T-cell (primary cell): Measurements from ENCODE around the gene LAIR1. TPM values are rescaled to one million over a fixed set of nuclear protein-coding genes. Genes with fewer than 3 reads are reported as not detected.

Experiments
- ATAC-seq, 4 experiments: fragments of 200-7000 bp in 3 of 4; fragments of 150-1000 bp in 1 of 4; cut with Tn5 transposase; replicated peaks in 1 of 4; 1 replicate in 3 of 4; 2 replicates in 1 of 4; pipeline ENCODE4 v1.10.0; 2021; ENCODE audit warnings: moderate library complexity in 3 of 4, mild to moderate bottlenecking in 2 of 4, moderate number of reproducible peaks in 1 of 4
- CTCF ChIA-PET, 2 donors: fragments of 300-600 bp; sonication (Branson Sonifier 250); formaldehyde crosslinking; loops; one replicate each; lab custom pipeline; 2022; ENCODE audit warnings: antibody characterized with exemption in 2 of 2; lab: Charles Lee
- POLR2A ChIA-PET, 2 donors: fragments of 300-600 bp; sonication (Branson Sonifier 250); formaldehyde crosslinking; loops; one replicate each; lab custom pipeline; 2022; ENCODE audit warnings: antibody characterized with exemption in 2 of 2; lab: Charles Lee
- DNase-seq, 35 experiments: peaks; one replicate each; pipeline versions ENCODE4 v3.0.0 to v3.0.0-alpha.2; 2013 to 2023
- H3K27ac ChIP-seq: one replicate; pipeline ENCODE4 v1.5.1; 2013; ENCODE audit warnings: low read length
- H3K27me3 ChIP-seq, 2 experiments: replicated peaks in 1 of 2; 1 replicate in 1 of 2; 2 replicates in 1 of 2; pipeline versions ENCODE4 v1.6.1 to v1.7.0; 2013; ENCODE audit warnings: low read length in 1 of 2, mixed read lengths in 1 of 2; ENCODE audit not compliant: control insufficient read depth in 2 of 2, insufficient read depth in 2 of 2; ENCODE audit errors: extremely low read depth in 1 of 2
- H3K36me3 ChIP-seq, 2 donors: 1 replicate in 1 of 2; 2 replicates in 1 of 2; pipeline versions ENCODE4 v1.6.1 to v1.7.0; 2013; ENCODE audit warnings: low read length in 1 of 2; ENCODE audit not compliant: control insufficient read depth in 2 of 2, insufficient read depth in 1 of 2; ENCODE audit errors: extremely low read depth in 1 of 2
- H3K4me1 ChIP-seq, 2 experiments: 1 replicate in 1 of 2; 2 replicates in 1 of 2; pipeline versions ENCODE4 v1.6.1 to v1.7.0; 2013; ENCODE audit warnings: low read length in 2 of 2, mixed read lengths in 1 of 2; ENCODE audit not compliant: insufficient read depth in 2 of 2, control insufficient read depth in 1 of 2; ENCODE audit errors: extremely low read depth in 1 of 2
- H3K4me3 ChIP-seq, 2 donors: 1 replicate in 1 of 2; 2 replicates in 1 of 2; pipeline versions ENCODE4 v1.5.1 to v1.7.0; 2013; ENCODE audit warnings: mild to moderate bottlenecking in 2 of 2, low read length in 1 of 2, moderate library complexity in 1 of 2; ENCODE audit not compliant: control insufficient read depth in 1 of 2; ENCODE audit errors: extremely low read depth in 1 of 2
- H3K9me3 ChIP-seq: 2 replicates; pipeline ENCODE4 v1.7.0; 2013
- H3K27ac Mint-ChIP-seq, 2 donors: one replicate each; pipeline ENCODE4 v1.8.0; 2020 to 2021; ENCODE audit warnings: mild to moderate bottlenecking in 2 of 2, mixed read lengths in 2 of 2
- H3K27me3 Mint-ChIP-seq, 2 donors: one replicate each; pipeline ENCODE4 v1.8.0; 2021 to 2022; ENCODE audit warnings: mixed read lengths in 2 of 2
- H3K36me3 Mint-ChIP-seq: one replicate; pipeline ENCODE4 v1.8.0; 2021; ENCODE audit warnings: mixed read lengths
- H3K4me1 Mint-ChIP-seq, 3 donors: one replicate each; pipeline ENCODE4 v1.8.0; 2020 to 2022; ENCODE audit warnings: mixed read lengths in 3 of 3, mild to moderate bottlenecking in 1 of 3
- H3K4me3 Mint-ChIP-seq, 3 donors: one replicate each; pipeline ENCODE4 v1.8.0; 2020 to 2022; ENCODE audit warnings: mild to moderate bottlenecking in 3 of 3, mixed read lengths in 3 of 3, moderate library complexity in 3 of 3
- H3K9me3 Mint-ChIP-seq, 3 donors: one replicate each; pipeline ENCODE4 v1.8.0; 2020 to 2022; ENCODE audit warnings: mixed read lengths in 3 of 3
- WGBS: methylation state at CpG from one replicate; pipeline ENCODE4 v1.1.5; 2013; ENCODE audit warnings: missing lambda C conversion rate; ENCODE audit not compliant: insufficient coverage; 5-methylcytosine and 5-hydroxymethylcytosine counted together
- total RNA-seq, 35 experiments: library from RNA in 6 of 35; stranded (reverse) in 6 of 35; fragments of 120-200 nt in 1 of 35; gene quantifications; one replicate each; pipeline versions ENCODE4 v1.2.1 to v1.2.4 and lab custom pipeline; 2013 to 2026

The LAIR1 gene
- total RNA-seq, 5 donors from 2014 or later (not counting 1 experiment from before 2014, with no cell fraction given): 40.2 to 66.0 (median 59.7) TPM

GRCh38 chr19:54356444-54357056, 8.2 kb downstream of the LAIR1 start:
- Mint-ChIP-seq H3K27me3 (no peaks in the 10 kb centered on the region), H3K4me3 (no peak overlapping the region), H3K9me3 (no peaks in the 10 kb centered on the region), H3K27ac (peak overlapping the region in 1 of 2 donors; percentile 28), H3K4me1 (peaks cover 24 to 33% (median 32%) of the 10 kb centered on the region in 3 donors), H3K36me3 (peaks cover 23% of the 10 kb centered on the region)
- Histone ChIP-seq H3K27me3 (no peaks in the 10 kb centered on the region), H3K4me3 (no peak overlapping the region), H3K9me3 (no peaks in the 10 kb centered on the region), H3K27ac (no peak overlapping the region), H3K36me3 (peaks cover 0 to 28% of the 10 kb centered on the region in 2 donors), H3K4me1 (peaks cover 2 to 21% of the 10 kb centered on the region in 2 experiments)
- ATAC-seq (no peak), DNase-seq (no peak)
- WGBS: 92% methylated on average over 3 of the region's 12 CpGs
- CTCF ChIA-PET: interaction anchor here in 1 of 2 donors (1.0 kb wide), 1 partner anchor 34 kb away, joined by 6 read pairs; no protein-coding TSS in a partner anchor
- POLR2A ChIA-PET: no interaction called here

GRCh38 chr19:54355675-54356074, 9.1 kb downstream of the LAIR1 start:
- no peaks in the 10 kb centered on the region for H3K9me3 Mint-ChIP-seq
- Histone ChIP-seq H3K27me3 (no peaks in the 10 kb centered on the region), H3K36me3 (peaks cover 0 to 28% of the 10 kb centered on the region in 2 donors), H3K9me3 (no peaks in the 10 kb centered on the region), H3K4me3 (no peak overlapping the region), H3K4me1 (peaks cover 0 to 12% of the 10 kb centered on the region in 2 experiments), H3K27ac (no peak overlapping the region)
- peaks cover 23% of the 10 kb centered on the region for H3K36me3 Mint-ChIP-seq
- 96% methylated on average over 11 of the region's 14 CpGs for WGBS
- peaks cover 15 to 27% (median 27%) of the 10 kb centered on the region in 3 donors for H3K4me1 Mint-ChIP-seq
- H3K27me3 Mint-ChIP-seq: no peaks in the 10 kb centered on the region
- CTCF ChIA-PET: no interaction called here
- H3K27ac Mint-ChIP-seq: peak overlapping the region in 1 of 2 donors; percentile 31
- no peak overlapping the region for H3K4me3 Mint-ChIP-seq
- POLR2A ChIA-PET: no interaction called here
- DNase-seq: no peak
- no peak for ATAC-seq

- DNase-seq: no peak
- no peak overlapping the region for H3K27ac ChIP-seq
- no peaks in the 10 kb centered on the region for H3K27me3 ChIP-seq
- no peaks in the 10 kb centered on the region for H3K9me3 Mint-ChIP-seq
- H3K36me3 Mint-ChIP-seq: peaks cover 23% of the 10 kb centered on the region
- H3K4me3 ChIP-seq: no peak overlapping the region
- H3K36me3 ChIP-seq: peaks cover 0 to 28% of the 10 kb centered on the region in 2 donors
- no peaks in the 10 kb centered on the region for H3K27me3 Mint-ChIP-seq
- H3K4me1 Mint-ChIP-seq: peaks cover 10 to 27% (median 22%) of the 10 kb centered on the region in 3 donors
- CTCF ChIA-PET: interaction anchor here (0.9 kb wide), 2 partner anchors 16 to 33 kb away, joined by 3 to 4 read pairs; no protein-coding TSS in a partner anchor
- peak overlapping the region in 1 of 2 donors; percentile 44 for H3K27ac Mint-ChIP-seq
- WGBS: 81% methylated on average over 3 of the region's 3 CpGs
- no peak overlapping the region for H3K4me3 Mint-ChIP-seq
- peaks cover 0 to 6% of the 10 kb centered on the region in 2 experiments for H3K4me1 ChIP-seq
- no peaks in the 10 kb centered on the region for H3K9me3 ChIP-seq
- POLR2A ChIA-PET: no interaction called here
- no peak for ATAC-seq
Observed at GRCh38 chr19:54354761-54355160, 10.0 kb downstream of the LAIR1 start.

GRCh38 chr19:54352546-54352945, 12.2 kb downstream of the LAIR1 start:
- WGBS: 83% methylated on average over 2 of the region's 3 CpGs
- peaks cover 0 to 2% of the 10 kb centered on the region in 2 experiments for H3K4me1 ChIP-seq
- ChIA-PET POLR2A (no interaction called here), CTCF (no interaction called here)
- H3K4me3 ChIP-seq: no peak overlapping the region
- no peaks in the 10 kb centered on the region for H3K9me3 ChIP-seq
- Mint-ChIP-seq H3K4me3 (no peak overlapping the region), H3K27me3 (peaks cover 0 to 4% of the 10 kb centered on the region in 2 donors), H3K27ac (peak overlapping the region; percentile 8 to 29), H3K9me3 (no peaks in the 10 kb centered on the region), H3K4me1 (peaks cover 10 to 27% (median 24%) of the 10 kb centered on the region in 3 donors), H3K36me3 (peaks cover 23% of the 10 kb centered on the region)
- ATAC-seq (no peak), DNase-seq (no peak)
- peaks cover 0 to 28% of the 10 kb centered on the region in 2 donors for H3K36me3 ChIP-seq
- H3K27me3 ChIP-seq: peaks cover 0 to 4% of the 10 kb centered on the region in 2 experiments
- H3K27ac ChIP-seq: no peak overlapping the region

- no peaks in the 10 kb centered on the region for H3K9me3 Mint-ChIP-seq
- Histone ChIP-seq H3K36me3 (peaks cover 0 to 26% of the 10 kb centered on the region in 2 donors), H3K27me3 (peaks cover 0 to 4% of the 10 kb centered on the region in 2 experiments), H3K4me3 (no peak overlapping the region), H3K4me1 (peaks cover 0 to 2% of the 10 kb centered on the region in 2 experiments), H3K9me3 (no peaks in the 10 kb centered on the region), H3K27ac (no peak overlapping the region)
- ATAC-seq (peak in 1 of 4 experiments; percentile 29), DNase-seq (no peak)
- ChIA-PET CTCF (no interaction called here), POLR2A (no interaction called here)
- H3K27me3 Mint-ChIP-seq: peaks cover 0 to 6% of the 10 kb centered on the region in 2 donors
- peaks cover 21% of the 10 kb centered on the region for H3K36me3 Mint-ChIP-seq
- H3K4me3 Mint-ChIP-seq: no peak overlapping the region
- H3K27ac Mint-ChIP-seq: peak overlapping the region; percentile 29 to 50
- H3K4me1 Mint-ChIP-seq: peaks cover 10 to 27% (median 24%) of the 10 kb centered on the region in 3 donors
- 52% methylated on average over 7 of the region's 7 CpGs for WGBS
Observed at GRCh38 chr19:54352041-54352440, 12.7 kb downstream of the LAIR1 start.

- Histone ChIP-seq H3K27me3 (peaks cover 0 to 4% of the 10 kb centered on the region in 2 experiments), H3K27ac (no peak overlapping the region), H3K9me3 (no peaks in the 10 kb centered on the region), H3K4me1 (peaks cover 0 to 2% of the 10 kb centered on the region in 2 experiments), H3K36me3 (peaks cover 0 to 24% of the 10 kb centered on the region in 2 donors), H3K4me3 (no peak overlapping the region)
- ChIA-PET CTCF (no interaction called here), POLR2A (no interaction called here)
- Mint-ChIP-seq H3K27ac (peak overlapping the region; percentile 50 to 60), H3K9me3 (no peaks in the 10 kb centered on the region), H3K4me3 (no peak overlapping the region), H3K36me3 (peaks cover 17% of the 10 kb centered on the region), H3K27me3 (peaks cover 0 to 9% of the 10 kb centered on the region in 2 donors), H3K4me1 (peaks cover 10 to 28% (median 27%) of the 10 kb centered on the region in 3 donors)
- no peak for DNase-seq
- ATAC-seq: no peak
- WGBS: no CpG with 5 or more reads among the region's 2 CpGs
Observed at GRCh38 chr19:54351474-54351873, 13.3 kb downstream of the LAIR1 start.
